ENCODE data around the gene KBTBD3.
A peak's percentile ranks its signal among the peaks of the same experiment; 100 is the strongest.

Gene KBTBD3, protein sequence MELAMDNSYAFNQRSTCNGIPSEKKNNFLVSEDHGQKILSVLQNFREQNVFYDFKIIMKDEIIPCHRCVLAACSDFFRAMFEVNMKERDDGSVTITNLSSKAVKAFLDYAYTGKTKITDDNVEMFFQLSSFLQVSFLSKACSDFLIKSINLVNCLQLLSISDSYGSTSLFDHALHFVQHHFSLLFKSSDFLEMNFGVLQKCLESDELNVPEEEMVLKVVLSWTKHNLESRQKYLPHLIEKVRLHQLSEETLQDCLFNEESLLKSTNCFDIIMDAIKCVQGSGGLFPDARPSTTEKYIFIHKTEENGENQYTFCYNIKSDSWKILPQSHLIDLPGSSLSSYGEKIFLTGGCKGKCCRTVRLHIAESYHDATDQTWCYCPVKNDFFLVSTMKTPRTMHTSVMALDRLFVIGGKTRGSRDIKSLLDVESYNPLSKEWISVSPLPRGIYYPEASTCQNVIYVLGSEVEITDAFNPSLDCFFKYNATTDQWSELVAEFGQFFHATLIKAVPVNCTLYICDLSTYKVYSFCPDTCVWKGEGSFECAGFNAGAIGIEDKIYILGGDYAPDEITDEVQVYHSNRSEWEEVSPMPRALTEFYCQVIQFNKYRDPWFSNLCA

DNA sequence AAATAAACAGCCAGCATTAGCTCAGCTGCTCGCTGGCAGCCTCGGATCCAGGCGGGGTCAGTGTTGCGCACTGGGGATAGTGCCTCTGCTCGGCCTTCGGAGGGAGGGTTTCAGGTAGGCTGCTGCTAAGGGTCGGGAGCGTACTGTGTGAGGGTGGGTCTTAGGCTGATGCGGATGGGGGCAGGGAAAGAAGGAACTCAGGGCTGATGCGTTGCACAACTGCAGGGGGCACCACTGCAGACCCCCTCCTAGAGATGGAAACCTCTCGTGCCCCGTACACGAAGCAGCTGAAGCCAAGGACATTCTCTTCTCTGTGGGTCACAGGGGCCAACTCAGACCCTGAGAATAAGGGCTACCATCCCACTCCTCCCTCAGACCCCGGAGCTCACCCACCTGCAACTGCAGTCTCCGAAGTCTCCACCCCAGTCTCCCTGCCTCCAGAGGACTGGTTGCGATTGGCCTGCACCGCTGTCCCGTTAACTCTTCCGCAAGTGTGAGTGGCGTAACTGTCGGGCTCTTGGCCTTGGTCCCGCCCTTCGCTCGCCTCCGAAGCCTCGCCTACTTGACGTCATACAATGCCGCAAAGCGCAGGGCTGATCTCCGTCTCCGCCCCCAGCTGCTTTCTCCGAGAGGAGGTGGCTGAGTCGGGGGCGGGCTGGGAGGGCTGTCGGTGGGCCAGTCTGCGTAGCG is at the start of gene KBTBD3:
Gene KBTBD3 (minus strand): TSS at position 429 of the 690 bp plus-strand sequence. CDS start 18,250 bp downstream, outside the sequence.
- DNase-seq (ENCODE audit: low read depth in 2 of 2) = peak; percentile 95 to 98

DNA sequence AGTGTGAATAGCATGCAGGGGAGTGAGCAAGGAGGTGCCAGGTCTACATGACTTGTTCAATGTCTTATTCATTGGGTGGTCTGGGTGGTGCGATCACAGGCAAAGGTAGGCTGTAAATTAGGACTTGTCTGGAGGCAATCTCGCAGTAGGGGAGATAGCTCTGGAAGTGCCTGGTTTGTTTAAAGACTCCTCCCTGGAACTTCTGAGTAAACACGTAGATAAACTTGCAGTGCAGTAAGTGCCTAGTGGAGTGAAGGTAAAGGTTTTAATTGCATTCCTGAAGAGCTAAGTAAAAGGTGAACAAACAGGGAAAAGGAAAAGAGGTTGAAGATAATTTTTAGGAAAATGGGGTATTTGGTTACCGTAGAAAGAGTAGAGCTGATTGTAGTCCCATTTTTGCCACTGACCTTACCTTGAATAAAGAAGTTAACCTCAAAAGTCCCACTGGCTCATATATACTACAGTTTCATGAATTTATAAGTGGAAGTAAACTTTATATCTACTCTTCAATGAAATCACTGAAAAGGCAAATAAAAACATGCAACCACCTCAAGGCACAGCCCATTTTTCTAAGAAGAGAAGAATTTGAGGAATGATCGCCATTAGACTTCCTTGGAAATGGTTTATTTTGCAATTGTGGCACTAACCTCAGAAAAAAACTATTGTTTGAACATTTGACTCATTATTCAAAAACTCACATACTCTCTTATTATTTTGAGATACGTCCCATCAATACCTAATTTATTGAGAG is 44.6 kb upstream of the KBTBD3 start:
- no peak for DNase-seq (ENCODE audit: low read depth in 2 of 2)

DNA sequence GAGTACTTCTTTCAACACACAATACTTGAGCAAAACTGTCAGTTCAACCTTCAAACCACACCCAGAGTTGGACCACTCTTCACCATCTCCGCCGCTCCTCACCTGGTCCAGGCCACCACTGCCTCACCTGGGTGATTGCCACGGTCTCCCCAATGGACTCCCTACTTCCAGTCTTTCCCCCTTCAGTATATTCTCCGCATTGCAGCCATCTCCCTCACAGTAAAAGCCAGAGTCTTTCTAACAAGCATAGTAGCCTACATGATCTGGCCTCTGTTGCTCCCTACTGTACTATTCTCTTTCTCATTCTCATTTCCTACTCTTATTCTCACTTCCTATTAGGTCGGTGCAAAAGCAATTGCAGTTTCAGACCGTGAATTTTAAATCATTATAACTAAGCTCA is 28.8 kb upstream of the KBTBD3 start:
- DNase-seq (ENCODE audit: low read depth in 2 of 2) = no peak

DNA sequence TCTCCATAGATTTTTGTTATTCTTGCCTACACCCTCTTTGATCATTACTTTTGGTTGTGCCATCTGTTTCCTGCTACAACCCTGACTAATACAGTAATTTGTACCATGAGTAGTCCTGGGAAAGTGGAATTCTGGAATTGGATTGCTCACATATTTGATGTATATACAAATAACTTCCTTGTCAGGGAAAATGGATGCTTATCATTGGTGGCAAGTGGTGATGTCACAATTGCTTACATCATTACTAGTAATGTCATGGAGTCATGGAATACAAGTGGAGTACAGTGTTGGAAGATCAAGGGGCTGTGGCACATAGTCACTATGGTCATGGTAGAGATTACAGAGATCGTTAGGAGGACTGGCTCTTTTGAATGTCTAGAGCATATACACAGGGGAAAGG is 24.7 kb upstream of the KBTBD3 start:
- DNase-seq (ENCODE audit: low read depth in 2 of 2) = no peak

DNA sequence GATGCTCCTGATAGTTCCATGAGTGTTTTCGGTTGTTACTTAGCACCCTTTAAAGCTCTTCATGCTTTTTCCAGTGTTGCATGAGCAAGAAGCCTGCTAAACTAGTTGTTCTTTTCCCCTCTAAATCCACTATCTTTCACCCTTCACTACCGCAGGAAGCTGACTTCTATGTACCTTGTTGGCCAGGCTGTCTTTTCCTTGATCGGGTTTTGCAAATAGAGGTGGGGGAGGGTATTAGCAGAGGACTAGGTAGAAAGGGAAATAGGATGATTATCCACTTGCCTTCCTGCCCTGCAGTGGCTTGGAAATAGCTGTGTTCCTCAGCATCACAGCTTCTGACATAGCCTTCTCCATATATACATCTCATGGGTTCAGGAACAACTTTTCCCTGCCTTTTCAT is 24.2 kb upstream of the KBTBD3 start:
- no peak for DNase-seq (ENCODE audit: low read depth in 2 of 2)

DNA sequence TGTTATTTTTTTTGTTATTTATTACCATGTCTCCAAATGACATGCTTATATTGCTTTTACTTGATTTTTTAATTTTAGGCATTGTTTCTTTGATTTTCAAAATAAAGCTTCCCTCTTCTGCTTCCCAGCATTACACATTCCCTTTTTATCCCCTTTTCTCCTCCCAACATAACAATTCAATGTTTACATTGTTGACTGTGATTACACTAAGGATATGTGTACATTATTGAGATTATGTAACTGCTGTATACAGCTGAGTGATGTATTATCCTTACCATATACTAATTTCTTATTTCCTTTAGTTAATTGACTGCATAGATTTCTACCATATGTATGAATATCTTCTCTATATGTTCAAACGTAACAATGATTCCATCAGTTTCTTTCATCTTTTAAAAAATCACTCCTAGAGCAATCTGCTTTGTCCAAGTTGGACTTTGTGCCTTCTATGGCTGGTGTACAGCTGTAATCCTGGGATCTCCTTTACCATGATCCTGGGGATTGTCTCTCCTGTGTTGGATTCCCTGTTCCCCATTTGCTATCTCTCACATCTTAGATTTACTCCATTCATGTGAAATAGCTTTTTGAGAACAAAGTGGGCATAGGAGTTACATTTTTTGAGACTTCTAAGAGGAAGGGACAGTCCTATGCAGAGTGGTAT is 21.9 kb upstream of the KBTBD3 start:
- no peak for DNase-seq (ENCODE audit: low read depth in 2 of 2)

DNA sequence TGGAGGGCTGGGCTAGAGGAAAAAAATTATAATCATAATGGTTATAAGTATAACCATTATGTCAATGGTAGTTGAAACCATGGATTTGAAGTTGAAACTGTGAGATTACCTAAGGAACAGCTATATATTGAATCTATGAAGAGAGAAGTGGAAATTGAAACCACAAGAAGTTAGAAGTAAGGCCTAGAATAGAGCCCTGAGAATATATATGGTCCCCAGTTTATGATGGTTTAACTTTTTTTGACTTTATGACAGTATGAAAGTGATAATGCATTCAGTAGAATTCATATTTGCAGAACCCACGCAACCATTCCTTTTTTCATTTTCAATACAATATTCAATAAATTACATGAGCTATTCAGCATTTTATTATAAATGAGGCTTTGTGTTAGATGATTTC is 15.3 kb upstream of the KBTBD3 start:
- no peak for DNase-seq (ENCODE audit: low read depth in 2 of 2)

DNA sequence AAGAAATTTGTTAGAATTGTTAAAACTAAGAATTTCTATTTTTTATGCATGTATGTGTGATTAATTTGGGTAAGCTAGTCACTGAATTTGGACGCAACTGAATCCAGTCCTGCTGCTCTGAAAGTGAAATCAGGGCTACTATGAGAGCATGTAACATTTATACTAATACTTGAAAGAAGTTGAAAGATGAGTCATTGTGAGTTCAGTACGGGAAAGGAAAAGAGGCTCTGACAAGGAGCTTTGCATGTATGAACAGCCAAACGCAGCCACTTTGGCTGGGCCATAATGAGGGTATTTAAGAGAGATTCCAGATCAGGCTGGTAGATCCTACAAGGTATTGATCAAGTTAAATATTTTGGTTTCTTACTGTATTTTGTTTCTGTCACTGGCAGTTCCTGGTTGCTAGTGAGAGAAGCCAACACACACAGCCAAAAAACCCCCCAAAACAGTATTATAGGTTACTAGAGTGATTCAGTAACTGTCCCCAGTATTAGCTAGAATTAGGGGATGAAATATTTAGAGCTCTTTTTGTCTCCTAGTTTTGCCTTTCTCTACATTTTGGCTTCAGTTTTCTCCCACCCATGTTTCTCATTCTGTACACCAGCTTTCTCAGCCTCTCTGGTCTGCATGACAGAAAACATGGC is 14.5 kb upstream of the KBTBD3 start:
- DNase-seq (ENCODE audit: low read depth in 2 of 2) = no peak

DNA sequence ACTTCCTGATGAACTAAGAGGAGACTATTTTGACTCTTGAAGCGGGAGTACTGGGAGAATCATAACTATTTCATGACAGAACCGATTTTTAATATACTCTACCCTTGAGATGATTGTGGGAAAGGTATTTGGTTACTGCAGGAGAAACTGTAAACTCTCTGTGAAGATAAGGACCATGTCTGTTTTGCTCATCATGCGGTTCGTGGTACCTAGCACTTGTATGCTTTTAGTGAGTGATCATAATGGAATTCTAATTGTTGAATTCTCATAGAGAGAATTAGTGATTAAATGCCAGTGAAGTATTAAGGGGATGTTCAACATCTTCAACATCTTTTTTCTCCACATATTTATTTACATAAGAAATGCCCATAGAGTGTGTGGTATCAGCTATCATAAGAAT is 11.7 kb upstream of the KBTBD3 start:
- no peak for DNase-seq (ENCODE audit: low read depth in 2 of 2)

DNA sequence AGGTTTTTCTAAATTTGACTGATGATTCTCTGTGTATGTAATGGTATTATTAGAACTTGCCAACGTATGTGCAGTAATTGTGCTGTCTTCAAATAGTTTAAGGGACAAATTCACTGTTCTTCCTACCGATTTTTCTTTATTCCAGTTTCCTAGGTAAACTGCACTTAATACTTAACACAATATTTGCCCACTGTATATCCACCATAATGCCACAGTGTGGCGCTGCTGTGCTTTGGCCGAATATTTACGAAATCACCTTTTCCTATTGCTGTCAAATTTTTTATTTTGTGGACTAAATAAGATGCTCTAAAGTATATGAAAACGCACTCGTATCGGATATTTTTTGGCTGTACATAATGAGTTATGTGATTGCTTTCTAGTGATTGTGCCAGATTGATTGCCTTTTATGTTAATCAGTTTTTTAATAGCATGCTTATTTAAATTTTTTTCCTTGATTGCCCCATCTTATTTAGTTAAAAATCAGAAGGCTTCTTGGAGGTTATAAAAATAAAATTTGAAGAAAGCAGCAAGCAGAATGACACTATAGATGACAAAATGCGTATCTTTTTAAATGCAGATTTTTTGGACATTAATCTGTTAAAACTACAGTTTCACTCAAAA is 10.8 kb upstream of the KBTBD3 start:
- no peak for DNase-seq (ENCODE audit: low read depth in 2 of 2)

DNA sequence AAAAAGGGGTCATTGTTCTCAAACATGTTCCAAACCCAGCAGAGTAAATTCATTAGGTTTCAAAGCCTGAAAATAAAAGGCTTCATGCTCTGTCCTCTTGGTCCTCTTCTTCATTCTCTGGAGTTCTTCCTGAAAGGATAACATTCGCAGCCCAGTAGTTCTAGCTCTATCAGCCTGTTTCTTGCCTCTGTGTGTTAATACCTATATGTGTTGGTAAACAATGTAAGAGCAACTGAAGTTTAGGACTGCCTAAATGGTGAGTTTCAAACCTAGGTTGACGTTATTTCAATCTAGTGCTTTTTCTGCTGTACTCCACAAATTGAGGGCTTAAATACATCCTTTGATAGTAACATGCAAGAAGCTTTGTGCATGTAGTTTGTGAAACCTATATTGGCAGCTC is 9.7 kb upstream of the KBTBD3 start:
- DNase-seq (ENCODE audit: low read depth in 2 of 2) = no peak

DNA sequence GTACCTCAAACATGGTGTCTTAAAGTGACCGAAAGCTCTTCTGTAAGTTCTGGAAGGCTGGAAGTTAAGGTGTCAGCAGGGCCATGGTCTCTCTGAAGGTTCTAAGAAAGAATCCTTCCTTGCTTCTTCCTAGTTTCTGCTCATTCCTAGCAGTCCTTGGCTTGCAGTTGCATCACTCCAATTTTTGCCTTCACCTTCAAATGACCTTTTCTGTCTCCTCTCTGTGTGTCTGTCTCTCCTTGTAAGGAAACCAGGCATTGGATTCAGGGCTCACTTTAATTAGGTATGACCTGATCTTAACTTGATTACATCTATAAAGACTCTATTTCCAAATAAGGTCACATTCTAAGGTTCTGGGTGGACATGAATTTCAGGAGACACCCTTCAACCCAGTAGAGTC is 9.0 kb upstream of the KBTBD3 start:
- no peak for DNase-seq (ENCODE audit: low read depth in 2 of 2)

DNA sequence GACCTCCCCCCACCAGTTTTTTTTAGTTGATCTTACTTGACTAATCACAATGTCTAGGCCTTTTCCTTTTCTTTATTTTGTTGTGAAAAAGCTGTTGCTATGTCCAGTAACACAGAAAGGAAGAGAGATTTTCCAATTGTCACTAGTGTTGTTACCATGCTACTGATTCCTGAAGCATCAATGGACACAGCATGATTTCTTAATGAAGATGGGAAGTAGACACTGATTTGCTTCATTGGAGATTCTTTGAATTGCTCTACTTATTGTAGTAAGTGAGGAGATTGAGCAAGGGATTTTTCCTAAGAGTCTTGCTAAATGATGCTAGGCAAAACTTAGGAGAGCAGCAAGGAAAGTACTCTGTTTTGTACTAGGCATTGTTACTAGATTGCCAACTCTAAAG is 4.9 kb upstream of the KBTBD3 start:
- no peak for DNase-seq (ENCODE audit: low read depth in 2 of 2)

DNA sequence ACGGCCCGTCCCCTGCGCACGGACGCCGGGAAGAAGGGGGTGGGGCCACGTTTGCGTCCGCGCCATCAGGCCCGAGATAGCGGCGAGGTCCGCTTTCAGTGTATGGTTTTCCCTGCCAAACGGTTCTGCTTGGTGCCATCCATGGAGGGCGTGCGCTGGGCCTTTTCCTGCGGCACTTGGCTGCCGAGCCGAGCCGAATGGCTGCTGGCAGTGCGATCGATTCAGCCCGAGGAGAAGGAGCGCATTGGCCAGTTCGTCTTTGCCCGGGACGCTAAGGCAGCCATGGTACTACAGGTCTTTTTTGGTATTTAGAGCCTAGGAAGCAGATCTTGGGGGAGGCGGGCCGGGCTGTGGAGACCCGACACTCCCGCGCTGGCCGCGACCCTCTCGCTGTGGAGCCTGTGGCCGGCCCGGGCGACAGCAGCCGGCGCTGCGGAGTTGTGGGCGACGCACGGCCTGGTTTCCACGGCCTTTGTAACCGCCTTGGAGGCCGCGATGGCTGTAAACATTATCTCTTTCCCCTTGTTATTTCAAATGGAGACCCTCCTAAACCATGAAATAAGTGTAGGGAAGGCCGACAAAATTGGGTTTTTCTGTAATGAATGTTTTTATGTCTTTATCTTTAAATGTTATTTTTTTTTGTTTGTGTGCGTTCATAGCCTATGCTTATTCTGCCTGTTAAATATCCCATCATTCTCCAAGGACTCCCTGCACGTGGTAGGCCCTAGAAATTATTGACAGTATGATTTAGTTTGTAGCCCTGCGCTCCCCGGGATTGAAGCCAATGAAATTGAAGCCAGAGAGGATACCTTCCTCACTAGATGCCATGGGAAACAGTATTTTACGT is 685 bp upstream of the KBTBD3 start, which contains the start of gene AASDHPPT:
Gene AASDHPPT (plus strand): TSS at position 54 of the 847 bp plus-strand sequence. CDS start 49 bp downstream, at position 103.
- DNase-seq (ENCODE audit: low read depth in 2 of 2) = no peak

DNA sequence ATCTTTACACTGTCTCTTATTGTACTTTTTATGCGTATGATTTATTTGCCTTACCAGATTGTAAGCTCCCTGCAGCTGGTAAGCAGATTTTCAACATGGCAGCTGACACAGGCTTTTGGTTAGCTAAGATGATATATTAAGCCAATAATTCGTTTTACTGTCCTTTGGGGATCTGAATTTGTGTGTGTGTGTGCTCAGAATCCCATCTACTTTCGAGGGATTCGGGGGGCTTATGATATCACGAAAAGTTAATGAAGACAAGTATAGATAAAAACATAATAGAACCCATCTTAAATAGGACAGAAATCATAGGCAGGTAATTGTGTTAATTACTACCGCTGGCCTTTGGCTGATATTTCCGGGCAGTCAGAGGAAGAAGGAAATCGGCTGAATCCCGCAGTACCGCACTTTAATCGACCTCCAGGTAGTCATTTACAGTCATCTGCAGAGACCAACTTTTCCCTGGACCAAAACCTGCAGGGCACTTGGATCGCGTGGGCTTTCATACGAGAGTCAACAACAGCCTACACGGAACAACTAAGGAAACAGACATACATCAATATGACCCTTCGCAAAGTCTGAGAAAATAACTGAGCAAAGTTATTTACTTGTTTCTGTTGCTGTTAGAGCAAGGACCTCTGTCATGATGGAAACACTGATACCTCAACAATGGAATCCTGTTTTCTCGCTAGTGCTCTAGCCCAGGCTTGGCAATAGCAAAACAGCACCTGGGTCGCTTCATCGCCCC is 802 bp downstream of the KBTBD3 start:
- no peak for DNase-seq (ENCODE audit: low read depth in 2 of 2)

DNA sequence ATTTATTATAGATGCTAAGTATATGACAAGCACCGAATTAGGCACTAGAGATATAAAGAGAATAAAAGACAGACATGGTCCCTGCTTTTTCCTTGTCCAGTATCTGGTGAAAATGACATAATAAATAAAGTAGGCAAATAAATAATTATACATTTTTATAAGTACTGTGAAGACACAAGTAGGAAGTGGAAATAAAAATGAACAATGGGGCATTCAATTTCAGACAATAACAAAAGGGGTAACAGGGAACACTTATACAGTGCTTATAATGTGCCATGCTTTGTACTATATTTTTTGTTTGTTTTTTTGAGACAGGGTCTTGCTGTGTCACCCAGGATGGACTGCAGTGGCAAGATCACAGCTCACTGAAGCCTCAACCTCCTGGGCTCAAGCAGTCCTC is 4.3 kb downstream of the KBTBD3 start:
- no peak for DNase-seq (ENCODE audit: low read depth in 2 of 2)

DNA sequence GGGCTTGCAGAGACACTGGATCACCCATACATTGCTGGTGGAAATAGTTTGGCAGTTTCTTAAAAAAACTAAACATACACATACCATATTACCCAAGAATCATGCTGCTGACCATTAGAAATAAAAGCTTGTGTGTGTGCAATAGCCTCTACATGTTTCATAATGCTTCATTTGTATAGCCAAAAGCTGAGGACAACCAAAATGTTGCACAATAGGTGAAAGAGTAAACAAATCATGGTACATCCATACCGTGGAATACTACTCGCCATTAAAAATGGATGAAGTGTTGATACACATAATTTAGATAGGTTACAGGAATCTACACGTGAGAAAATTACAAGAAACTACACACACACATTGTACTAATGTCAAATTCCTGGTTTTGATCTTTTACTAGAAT is 6.5 kb downstream of the KBTBD3 start:
- no peak for DNase-seq (ENCODE audit: low read depth in 2 of 2)

DNA sequence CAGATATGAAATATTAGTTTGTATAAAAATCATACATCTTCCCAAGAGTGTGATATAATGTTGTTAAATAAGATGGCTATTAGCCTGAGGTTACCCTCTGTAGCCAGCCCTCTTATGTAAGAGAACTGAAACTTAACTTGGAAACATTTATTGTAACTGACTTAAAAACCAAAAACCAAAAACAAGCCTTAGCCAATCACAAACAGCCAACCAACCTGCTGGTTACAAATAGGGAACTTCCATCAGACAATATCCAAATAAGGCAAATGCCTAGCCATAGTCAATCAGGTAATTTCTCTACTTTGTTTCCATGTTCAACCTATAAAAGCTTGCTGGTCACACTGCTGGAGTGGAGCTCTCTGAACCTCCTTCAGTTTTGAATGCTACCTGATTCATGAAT is 14.1 kb downstream of the KBTBD3 start:
- no peak for DNase-seq (ENCODE audit: low read depth in 2 of 2)

All from activated CD8-positive, alpha-beta memory T cell treated with anti-CD3 and anti-CD28 coated beads for 4 hours (primary cell).